HTR-8/SVneo (cell line): Measurements from ENCODE around the gene LRP1B.
"Not testable (repeated sequence)": the region's sequence is repeated elsewhere in the genome, so short reads cannot be mapped to it uniquely, and the experiment has no call there.

Source experiments
- DNase-seq: peaks from one replicate; pipeline ENCODE4 v3.0.0; 2011; ENCODE audit warnings: low spot score, mixed read lengths; ENCODE audit not compliant: insufficient read length
- FAIRE-seq: peaks from 2 replicates; lab custom pipeline; 2011; peaks lifted over from hg19 to GRCh38; lab: Jason Lieb, UNC

LRP1B gene

GRCh38 chr2:140481136-140481535, 1649.7 kb downstream of the LRP1B start:
- DNase-seq, result no peak
- FAIRE-seq, result no peak

GRCh38 chr2:140473851-140474250, 1657.0 kb downstream of the LRP1B start:
- FAIRE-seq (no peak), DNase-seq (no peak)

- no peak for FAIRE-seq
Measured at GRCh38 chr2:140472676-140473075, 1658.1 kb downstream of the LRP1B start.

DNA sequence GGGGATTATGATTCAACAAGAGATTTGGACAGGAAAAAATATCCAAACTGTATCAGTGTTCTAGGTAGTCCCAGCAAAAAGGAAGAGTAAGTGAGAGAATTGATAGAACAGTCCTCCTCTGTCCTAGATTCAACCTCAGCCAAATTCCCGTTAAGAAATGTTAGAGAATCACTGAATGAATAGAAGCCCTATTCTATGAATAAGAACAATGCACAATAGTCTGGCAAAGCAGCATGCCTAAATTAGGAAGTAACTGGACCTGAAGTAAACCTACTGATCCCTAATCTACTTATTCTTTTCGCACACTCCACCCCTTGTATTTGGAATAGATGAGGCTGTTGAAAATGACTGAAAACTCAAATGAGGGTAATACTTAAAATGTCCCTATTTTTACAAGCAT, 1665.5 kb downstream of the LRP1B start:
- FAIRE-seq (no peak), DNase-seq (no peak)

More at GRCh38 chr2:140472676-140473075, 1658.1 kb downstream of the LRP1B start:
- no peak for DNase-seq

DNA sequence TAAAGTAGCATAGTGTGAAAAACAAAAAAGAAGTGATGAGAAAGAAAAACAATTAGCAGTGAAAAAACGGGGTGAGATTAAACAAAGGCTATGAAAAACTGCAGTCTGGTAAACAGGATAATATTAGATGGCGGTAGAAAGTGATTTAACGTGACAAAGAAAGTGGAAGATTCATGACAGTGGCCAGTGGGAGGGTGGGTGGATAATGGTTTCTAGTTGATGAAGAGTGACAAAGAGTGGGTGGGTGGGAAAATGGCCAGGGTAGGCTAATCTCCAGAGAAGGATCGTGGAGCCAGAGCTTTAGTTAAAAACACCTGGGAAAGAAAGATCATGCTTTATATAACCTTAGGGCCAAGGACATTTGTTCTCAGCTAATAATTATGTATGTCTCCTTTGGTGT, 1667.8 kb downstream of the LRP1B start:
- no peak for FAIRE-seq
- DNase-seq, result no peak

GRCh38 chr2:140457483-140457882, 1673.3 kb downstream of the LRP1B start:
- FAIRE-seq (no peak), DNase-seq (no peak)

- DNase-seq, result no peak
- no peak for FAIRE-seq
Measured at GRCh38 chr2:140455315-140455714, 1675.5 kb downstream of the LRP1B start.

- no peak for FAIRE-seq
- peak; percentile 10 for DNase-seq
Measured at GRCh38 chr2:140454717-140455116, 1676.1 kb downstream of the LRP1B start.

GRCh38 chr2:140451324-140451723, 1679.5 kb downstream of the LRP1B start:
- DNase-seq (no peak), FAIRE-seq (no peak)

GRCh38 chr2:140442319-140442718, 1688.5 kb downstream of the LRP1B start:
- no peak for DNase-seq

GRCh38 chr2:140440815-140441214, 1690.0 kb downstream of the LRP1B start:
- DNase-seq (no peak), FAIRE-seq (no peak)

More at GRCh38 chr2:140442319-140442718, 1688.5 kb downstream of the LRP1B start:
- FAIRE-seq, result no peak

DNA sequence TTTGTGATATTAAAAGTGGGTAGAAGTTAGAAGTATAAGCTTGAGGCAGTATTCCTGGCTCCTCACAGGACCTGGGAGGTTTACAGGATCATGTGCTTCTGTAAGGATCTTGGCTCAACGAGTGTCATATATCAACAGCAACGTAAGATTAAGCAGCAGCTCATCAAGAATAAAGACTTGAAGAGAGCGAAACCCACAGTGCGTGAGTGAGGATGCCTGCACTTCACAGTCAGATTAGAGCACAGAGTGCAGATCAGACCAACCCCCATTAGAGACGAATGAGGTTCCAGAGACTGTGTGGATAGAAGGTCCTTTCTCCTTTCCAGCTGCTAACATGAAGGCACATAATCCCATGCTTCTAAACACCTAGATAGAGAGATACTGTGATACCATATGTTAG, 1693.9 kb downstream of the LRP1B start:
- FAIRE-seq, result no peak

GRCh38 chr2:140427033-140427432, 1703.8 kb downstream of the LRP1B start:
- not testable (repeated sequence) for FAIRE-seq, DNase-seq

More for the DNA sequence above, 1693.9 kb downstream of the LRP1B start:
- no peak for DNase-seq

- FAIRE-seq, result no peak
Measured at GRCh38 chr2:140424471-140424870, 1706.3 kb downstream of the LRP1B start.

GRCh38 chr2:140422759-140423158, 1708.1 kb downstream of the LRP1B start:
- DNase-seq, result no peak
- FAIRE-seq, result no peak

More at GRCh38 chr2:140424471-140424870, 1706.3 kb downstream of the LRP1B start:
- no peak for DNase-seq

- no peak for FAIRE-seq
- no peak for DNase-seq
Measured at GRCh38 chr2:140417504-140417903, 1713.3 kb downstream of the LRP1B start.

- DNase-seq, result no peak
- no peak for FAIRE-seq
Measured at GRCh38 chr2:140416577-140416976, 1714.2 kb downstream of the LRP1B start.

- not testable (repeated sequence) for FAIRE-seq, DNase-seq
Measured at GRCh38 chr2:140415035-140415434, 1715.8 kb downstream of the LRP1B start.

GRCh38 chr2:140410695-140411094, 1720.1 kb downstream of the LRP1B start:
- FAIRE-seq, result no peak

DNA sequence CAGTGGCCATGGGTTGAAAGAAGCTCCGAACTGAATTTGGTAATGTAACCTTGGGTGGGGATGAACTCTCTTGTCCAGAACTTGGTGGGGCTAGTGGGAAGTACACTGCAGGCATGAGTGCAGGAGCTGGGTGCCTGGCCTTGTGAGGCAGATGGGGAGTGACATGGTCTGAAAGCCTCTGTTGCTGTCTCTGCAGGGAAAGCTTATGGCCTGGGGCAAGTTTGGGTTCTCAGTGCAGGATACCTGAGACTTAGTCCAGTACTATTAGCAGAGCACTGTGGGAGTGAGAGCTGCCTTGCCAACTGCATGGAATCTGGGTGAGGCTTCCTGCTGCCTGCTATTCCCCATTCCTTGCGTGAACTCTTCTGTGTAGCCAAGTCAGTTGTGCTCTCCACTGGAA, 1729.8 kb downstream of the LRP1B start:
- DNase-seq (no peak), FAIRE-seq (no peak)

More at GRCh38 chr2:140410695-140411094, 1720.1 kb downstream of the LRP1B start:
- DNase-seq, result no peak

DNA sequence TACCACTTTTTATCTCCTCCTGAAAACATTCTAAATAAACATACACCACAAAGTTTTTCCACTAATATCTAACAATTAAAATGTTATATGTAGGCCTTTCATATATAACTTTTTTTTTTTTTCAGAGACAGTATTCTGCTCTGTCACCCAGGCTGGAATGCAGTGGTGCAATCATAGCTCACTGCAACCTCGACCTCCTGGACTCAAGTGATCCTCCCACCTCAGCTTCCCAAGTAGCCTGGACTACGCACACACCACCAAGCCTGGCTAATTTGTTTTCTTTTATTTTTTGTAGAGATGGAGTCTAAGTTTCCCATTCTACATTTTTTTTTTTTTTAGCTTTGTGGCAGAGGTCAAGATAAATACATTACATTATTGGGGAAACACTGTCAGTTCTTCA, 1738.0 kb downstream of the LRP1B start:
- FAIRE-seq, result no peak
- no peak for DNase-seq

- no peak for FAIRE-seq
- no peak for DNase-seq
Measured at GRCh38 chr2:140384946-140385345, 1745.9 kb downstream of the LRP1B start.

DNA sequence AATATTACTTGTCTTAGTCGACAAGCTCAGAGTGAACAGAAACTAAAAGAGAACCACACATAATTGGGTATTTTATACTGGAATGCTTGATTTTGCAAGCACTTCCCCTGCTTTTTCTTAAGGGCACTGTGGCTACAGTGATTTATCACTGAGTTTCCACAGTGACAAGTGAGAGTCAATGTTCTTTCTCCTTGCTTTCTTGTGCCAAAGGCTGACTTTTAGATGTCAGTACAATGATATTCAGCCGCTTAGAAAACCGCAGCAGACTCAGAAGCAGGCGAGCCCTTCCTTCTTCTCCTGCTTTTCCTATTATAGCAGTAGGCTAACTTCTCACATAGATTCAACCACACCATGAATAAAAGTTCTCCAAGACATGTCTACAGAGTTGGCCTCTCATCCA, 1747.0 kb downstream of the LRP1B start:
- DNase-seq (no peak), FAIRE-seq (no peak)
